Lower leg skin (tissue), 3 donors: ENCODE data around the gene ZNF839.

Experiments
- POLR2A ChIP-seq, 2 donors: fragments of 450-650 bp; IDR thresholded peaks; one replicate each; pipeline ENCODE4 v1.6.1; 2016 to 2017; ENCODE audit warnings: antibody characterized with exemption in 2 of 2, mild to moderate bottlenecking in 1 of 2, moderate library complexity in 1 of 2
- TF ChIP-seq, protein P1 (sequence below), 3 donors: fragments of 450-650 bp; IDR thresholded peaks; one replicate each; pipeline ENCODE4 v1.5.1; 2016; ENCODE audit warnings: antibody characterized with exemption in 3 of 3, mild to moderate bottlenecking in 3 of 3, moderate library complexity in 2 of 3

DNA sequence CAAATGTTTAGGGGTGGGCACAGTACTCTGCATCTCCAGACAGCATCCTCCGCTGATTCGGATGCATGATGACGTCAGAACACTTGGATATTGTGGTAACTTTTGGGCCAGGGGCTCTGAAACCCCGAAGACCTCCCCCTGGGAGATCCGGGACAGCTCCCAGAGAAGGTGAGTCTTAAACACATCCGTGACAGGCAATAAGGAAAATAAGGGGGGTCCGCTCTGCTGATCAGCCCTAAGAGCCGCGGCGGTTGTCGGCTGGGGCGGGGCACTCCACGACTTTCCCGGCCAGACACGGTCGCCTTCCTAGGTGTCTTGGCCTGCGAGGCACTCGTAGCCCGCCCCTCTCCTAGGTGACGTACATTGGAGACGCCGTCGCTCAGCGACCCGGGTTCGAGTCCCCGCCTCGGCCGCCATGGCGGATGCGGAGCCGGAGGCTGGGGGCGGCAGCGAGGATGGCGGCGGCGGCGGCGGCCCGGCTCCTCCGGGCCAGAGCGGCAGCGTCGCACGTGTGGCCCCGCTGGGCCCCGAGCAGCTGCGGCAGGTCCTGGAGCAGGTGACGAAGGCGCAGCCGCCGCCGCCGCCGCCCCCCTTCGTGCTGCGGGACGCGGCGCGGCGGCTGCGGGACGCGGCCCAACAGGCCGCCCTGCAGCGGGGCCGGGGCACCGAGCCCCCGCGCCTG is at the start of gene ZNF839:
- TF ChIP-seq, protein P1, sequence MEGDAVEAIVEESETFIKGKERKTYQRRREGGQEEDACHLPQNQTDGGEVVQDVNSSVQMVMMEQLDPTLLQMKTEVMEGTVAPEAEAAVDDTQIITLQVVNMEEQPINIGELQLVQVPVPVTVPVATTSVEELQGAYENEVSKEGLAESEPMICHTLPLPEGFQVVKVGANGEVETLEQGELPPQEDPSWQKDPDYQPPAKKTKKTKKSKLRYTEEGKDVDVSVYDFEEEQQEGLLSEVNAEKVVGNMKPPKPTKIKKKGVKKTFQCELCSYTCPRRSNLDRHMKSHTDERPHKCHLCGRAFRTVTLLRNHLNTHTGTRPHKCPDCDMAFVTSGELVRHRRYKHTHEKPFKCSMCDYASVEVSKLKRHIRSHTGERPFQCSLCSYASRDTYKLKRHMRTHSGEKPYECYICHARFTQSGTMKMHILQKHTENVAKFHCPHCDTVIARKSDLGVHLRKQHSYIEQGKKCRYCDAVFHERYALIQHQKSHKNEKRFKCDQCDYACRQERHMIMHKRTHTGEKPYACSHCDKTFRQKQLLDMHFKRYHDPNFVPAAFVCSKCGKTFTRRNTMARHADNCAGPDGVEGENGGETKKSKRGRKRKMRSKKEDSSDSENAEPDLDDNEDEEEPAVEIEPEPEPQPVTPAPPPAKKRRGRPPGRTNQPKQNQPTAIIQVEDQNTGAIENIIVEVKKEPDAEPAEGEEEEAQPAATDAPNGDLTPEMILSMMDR (IDR thresholded peaks at IDR 0.05) = no peak
- TF ChIP-seq POLR2A (IDR thresholded peaks at IDR 0.05) = no peak
